Bone marrow (tissue), 2 donors: ENCODE data around the gene BNC2.
"Not testable (repeated sequence)": the region's sequence is repeated elsewhere in the genome, so short reads cannot be mapped to it uniquely, and the experiment has no call there.

Source experiments
- DNase-seq, 2 donors: peaks; one replicate each; lab custom pipeline; 2025; lab: John Stamatoyannopoulos, UW

The BNC2 gene

DNA sequence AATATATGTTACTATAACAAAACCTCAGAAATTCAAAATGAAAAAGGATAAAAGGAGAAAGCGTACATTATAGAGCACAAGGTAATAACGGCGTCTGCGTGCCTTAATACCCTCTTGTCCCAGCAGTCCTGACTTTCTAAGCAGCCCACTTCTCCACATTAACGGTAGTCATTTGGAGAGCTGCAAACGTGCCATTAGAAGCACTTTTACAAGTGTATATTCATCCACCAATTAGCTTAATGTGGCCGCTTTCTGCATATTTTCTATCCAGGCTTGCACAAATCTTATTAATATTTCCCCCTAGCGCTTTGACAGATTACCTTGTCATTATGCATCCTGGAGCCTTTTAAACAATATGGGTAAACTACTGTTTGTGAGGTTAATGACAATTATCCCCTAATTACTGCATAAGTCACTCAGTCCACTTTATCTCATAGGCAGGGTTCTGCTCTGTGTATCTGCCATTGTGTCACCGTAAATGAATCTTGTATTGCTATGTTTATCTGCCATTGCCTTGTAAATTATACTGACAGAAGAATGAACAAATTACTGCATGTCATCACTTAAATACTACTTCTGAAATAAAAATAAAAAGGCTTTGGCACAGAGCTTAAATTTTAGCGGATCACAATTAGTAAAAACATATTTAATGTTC lies 421.3 kb downstream of the BNC2 start:
- DNase-seq: no peak

DNA sequence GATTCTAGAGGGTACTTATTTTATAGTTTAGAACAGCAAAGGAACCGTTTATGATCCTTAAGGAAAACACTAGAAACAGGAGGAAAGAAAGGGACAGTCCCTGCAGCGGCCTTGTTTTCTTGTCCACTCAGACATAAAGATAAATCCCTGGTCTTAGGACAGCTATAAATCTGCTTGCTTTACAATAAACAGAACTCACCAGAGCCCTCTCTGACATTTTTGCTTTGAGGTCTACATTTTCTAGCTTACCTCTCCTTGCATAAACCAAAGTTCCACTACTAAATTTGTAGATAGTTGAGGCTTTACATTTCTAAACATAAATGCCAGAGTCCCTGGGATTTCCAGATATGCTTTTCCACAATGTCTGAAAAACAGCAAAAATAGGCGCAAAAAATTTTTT lies 422.5 kb downstream of the BNC2 start:
- no peak for DNase-seq

DNA sequence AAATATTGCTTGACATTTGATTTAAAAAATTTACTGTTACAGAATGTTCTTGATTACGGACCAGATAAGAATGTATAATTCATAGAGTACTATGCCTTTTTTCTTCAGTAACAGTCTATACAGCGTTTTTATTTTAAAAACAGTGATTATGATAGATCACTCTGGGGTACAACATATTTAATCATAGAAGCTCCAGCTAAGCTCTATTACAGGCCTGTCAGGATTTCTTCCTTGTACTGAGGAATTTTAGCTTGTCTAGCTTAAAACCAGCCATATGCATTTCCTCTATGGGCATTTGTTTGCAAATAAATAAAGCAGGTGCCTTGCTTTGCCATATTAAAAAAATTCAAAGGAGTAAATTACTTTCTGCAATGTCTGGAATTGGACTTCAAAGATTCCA lies 423.8 kb downstream of the BNC2 start:
- no peak for DNase-seq

DNA sequence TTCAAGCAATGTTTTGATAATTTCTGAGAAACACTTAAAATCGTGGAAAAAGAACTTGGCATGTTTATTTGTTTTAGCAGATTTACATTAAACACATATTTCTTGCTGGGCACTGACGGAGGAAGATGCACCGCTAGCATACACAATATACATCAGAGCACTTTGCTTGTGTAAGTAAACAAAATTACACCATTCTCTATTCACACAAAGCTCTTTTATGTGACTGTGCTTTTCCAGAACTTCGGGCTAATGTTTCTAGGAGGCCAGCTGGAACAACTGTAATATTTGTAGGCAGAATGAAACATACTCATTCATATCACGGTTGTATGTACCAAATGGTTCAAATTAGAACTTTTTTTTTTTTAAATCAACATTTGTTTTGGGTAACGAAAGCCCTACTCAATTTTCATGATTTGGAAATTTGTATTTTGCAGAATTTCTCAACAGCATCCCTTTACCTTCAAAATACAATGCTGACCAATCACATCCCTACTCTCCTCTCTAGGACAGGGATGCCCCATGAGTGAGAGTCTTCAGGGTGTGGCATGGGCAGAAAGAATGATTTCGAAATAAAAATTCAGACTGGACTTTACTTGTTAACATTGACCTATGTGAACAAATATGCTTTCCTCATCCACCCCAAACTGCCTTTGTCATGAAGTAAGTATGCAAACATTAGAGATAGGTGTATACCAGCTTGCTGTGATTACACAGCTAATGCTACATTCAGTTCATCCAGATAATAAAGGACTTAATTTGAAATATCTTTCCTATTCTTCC lies 425.1 kb downstream of the BNC2 start:
- no peak for DNase-seq

DNA sequence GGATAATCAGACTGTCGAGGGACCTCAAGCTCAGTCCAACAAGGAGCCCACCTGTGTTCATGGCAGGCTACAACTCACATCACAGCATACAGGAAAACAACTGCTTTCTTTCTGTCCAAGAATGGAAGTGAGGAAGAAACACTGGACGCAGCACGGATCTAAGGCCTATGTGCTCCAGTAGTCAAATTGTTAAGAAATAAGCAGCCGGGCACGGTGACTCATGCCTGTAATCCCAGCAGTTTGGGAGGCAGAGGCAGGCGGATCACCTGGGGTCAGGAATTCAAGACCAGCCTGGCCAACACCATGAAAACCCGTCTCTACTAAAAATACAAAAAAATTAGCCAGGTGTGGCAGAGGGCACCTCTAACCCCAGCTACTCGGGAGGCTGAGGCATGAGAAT lies 427.8 kb downstream of the BNC2 start:
- DNase-seq: no peak

DNA sequence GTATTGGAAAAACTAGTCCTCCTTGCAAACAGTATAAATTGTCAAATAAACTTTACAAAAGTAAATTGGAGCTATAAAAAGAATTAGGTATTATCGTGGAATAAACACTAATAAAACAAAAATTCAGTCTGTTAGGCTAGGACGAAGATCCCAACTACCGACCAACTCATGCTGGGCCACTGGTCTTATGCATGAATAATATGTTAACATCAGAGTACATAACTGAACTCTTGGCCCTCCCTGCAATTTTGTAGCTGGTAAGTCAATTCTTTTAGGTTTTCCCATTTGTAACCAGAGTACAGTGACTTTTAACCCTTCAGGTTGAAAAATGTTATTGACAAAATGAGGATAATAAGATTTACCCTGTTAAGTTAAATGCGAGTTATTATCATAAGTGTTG lies 428.7 kb downstream of the BNC2 start:
- DNase-seq: no peak

DNA sequence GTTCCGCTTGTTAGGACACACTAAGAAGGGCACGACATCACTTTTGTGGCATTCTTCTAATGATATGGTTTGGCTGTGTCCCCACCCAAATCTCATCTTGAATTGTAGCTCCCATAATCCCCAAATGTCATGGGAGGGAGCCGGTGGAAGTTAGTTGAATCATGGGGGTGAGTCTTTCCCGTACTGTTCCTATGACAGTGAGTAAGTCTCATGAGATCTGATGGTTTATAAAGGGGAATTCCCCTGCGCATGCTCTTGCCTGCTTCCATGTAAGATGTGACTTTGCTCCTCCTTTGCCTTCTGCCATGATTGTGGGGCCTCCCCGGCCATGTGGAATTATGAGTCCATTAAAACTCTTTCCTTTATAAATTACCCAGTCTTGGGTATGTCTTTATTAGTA lies 431.6 kb downstream of the BNC2 start:
- DNase-seq: not testable (repeated sequence)

DNA sequence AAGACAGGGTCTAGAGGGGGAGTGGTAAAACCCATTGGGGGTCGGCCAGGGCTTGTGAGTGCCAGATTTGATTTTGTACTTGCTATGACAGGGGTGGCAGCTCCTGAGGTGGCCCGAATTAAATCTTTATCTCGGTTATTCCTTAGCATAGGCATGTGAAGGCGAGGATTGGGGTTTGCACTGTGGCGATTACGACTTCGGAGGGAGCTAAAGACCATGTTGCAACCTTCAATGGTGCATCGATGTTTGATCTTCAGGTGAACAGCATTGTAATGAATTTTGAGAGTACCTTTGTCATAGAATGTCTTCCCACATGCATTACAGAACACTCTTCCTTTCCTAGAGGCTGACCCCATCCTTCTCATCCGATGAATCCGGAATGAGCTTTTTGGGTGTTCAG lies 433.9 kb downstream of the BNC2 start:
- no peak for DNase-seq

DNA sequence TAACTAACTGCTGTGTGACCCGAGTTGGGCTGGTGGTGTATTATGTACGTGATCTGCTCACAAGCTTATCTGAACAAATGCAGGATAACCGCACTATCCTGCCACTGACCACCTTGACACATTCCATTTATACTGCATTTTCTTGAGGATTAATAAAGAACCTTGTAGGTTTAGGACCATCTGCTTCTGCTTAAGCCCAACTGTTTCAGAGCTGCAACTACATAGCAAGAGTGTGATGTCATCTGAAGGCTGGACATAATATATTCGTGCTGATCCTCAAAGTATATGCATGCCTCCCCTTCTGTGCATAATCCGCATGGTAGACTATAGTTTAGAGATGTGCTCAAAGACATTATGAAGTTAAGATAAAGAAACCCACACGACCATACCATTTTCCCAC lies 435.9 kb downstream of the BNC2 start:
- DNase-seq: no peak

DNA sequence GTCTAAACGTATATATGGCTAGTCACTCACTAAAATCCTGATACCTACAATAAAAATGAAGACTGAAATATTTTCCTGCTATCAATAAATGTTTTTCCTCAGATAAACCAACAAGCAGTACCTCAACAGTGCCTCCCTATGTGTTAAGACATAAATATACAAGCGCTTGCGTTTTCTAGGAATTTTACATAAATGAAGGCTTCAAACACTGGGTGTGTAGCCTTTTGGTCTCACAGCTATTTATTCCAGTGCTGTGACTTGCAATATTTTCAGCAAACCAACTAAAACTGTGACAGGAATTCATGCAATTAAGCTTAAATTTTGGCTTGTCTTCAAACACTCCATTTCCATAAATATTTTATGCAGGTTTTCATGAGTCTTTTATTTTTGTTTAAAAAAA lies 437.0 kb downstream of the BNC2 start:
- DNase-seq: no peak

DNA sequence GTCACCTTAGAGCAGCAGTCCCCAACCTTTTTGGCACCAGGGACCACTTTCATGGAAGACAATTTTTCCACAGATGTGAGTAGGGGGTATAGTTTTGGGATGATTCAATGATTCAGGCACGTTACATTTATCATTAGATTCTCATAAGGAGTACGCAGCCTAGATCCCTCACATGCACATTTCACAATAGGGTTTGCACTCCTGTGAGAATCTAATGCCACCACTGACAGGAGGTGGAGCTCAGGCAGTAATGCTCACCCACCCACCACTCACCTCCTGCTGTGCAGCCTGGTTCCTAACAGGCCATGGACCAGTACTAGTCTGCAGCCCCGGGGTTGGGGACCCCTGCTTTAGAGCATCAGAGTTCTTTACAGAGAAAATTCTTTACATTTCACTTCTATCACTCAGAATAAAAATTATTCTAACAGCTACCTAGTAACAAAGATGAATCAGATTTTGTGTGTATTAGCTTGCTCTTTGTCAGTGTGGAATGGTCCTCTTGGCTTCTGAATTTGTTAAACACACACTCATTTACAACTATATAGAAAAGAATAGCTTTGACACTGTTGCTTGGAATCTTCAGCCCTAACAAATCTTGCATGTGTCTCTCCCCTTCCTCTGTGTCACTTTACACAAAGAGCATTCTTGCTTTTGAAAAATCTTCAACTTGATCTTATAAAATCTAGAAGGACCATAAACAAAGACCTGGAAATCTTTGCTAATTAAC lies 438.6 kb downstream of the BNC2 start:
- no peak for DNase-seq

DNA sequence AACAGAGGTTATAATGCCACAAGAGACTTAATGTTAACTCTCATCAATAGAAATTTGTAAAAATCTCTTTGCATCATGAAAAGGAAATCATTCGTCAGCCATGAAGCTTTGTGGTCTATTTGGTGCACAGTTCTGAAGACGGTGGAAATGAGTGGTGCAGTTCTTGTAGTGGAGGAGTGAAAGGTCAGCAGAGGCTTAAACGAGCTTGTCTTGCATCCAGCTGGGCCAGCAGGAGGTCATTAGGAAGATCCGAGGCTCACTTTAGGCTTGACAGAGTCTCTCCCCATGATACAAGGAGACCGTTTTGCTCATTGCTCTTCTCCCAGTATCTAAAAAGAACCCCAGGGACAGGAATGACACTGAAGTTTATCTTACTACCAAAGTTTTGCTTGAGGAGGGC lies 440.8 kb downstream of the BNC2 start:
- DNase-seq: no peak

DNA sequence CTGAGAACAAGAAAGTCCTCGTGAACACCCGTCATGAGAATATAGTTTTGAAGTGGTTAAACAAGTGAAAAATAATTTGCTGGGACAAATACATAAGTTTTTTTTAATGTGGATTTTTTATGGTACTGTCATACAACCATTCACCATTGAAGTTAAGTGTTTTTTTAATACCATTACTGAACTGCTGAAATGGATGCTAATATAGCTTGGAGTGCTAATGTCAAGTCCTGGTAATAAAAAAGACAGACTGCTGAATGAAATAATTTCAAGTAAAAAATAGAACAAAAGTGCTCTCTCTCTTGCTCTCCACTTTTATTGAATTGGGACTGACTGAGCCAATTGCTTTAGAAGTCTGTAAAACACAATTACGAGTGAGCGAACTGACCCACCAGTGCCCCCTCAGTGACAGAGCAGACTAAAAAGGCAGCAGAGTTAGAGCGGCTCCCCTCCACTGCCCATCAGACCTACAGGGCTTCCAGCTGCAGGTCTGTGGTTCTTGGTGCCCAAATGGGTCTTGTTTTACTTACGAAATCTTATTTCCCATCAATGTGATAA lies 442.5 kb downstream of the BNC2 start:
- no peak for DNase-seq

DNA sequence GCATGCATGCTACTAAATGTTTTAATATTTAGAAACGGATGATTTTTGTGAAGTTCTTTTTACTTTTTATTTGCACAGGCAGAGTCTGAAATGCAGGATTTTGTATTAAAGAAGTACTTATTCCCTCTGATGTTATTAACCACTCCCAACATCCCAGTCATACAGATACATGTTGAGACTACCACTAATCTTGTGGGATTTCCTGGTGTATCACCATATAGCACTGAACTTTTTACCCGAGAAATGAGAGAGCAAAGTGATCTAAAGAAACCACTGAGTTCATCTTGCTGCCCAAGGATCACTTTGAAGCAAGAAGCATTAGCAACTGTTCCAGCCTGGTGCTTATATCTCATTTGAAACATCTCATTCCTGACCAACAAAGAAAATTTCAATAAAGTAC lies 443.8 kb downstream of the BNC2 start:
- DNase-seq: no peak

DNA sequence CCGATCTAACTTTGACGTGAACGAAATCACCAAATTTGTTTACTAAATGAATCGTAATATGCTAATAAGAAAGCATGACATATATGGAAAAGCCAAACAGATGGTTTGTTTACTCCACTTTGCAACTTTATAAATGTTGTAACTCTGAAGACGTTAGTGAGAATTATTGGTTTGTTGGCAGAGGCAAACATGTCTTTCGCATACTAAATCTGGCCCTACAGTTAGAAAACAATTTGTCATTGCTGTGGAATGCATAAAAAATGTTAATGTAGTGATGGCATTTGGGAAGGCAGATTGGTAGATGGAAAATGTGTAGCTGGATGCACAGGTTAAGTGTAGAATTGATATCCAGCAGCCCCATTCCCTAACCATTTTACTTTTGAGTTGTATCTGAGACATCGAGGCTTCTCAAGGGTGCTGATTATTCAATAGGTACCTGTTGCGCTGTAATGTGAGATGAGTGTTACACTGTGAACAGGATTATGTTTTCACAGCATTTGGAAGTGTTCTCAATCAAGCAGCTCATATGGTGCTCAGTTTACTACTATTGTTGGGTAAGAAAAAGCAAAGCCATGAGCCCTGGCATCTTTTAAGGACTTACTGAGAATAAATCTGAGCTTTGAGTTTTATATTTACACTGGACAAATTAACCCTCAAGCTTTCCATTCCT lies 444.8 kb downstream of the BNC2 start:
- no peak for DNase-seq

DNA sequence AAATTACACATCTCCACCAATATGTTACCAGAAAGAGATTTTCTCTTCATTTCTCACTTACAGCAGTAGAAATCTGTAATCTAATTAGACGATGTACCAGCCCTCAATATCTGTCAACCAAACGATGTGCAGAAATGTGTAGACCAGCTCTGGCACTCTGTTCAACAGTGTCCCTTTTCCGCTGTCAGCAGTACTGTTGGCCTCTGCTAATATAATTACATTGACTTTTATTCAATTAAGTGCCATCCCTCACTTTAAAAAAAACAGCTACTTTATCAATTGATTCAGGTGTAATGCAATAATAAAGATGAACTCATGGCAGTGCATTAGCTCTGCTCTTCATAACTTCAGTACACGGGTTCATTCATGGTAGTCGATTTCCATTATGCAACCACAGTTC lies 448.4 kb downstream of the BNC2 start:
- no peak for DNase-seq

DNA sequence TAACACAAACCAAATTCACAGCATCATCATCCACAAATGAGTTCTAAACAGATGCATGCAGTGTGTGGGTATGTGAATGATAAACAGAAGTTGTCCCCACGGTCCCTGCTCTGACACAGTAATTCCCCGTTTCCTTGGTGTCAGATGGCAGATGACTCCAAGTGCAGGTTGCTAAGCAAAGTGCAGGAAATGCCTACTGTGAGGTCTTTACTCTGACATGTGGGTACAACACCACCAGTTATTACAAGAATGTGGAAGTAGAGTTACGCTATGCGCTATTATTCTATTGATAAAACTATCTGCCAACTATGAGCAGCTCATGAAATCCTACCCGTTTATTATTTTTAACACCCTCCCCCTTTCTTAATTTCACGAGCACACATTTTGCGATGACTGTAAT lies 448.9 kb downstream of the BNC2 start:
- no peak for DNase-seq

DNA sequence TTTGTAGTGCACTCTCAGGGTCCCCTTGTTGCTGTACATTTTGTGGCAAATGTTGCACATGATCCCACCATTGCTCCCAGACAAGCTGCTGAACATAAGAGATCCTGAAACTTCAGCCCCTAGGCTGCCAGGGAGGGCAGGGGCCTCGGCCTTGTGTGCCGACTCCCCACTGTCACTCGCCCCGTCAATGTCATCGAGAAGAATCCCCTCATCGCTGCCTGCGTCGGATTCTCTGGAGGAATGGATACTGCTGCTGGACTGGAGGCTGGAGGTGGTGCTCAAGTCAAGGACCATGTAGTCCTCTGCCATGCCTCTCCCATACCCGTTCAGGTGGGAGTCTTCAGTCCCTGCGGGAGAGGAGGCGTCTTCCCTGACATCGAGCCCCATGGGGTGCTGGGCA lies 451.3 kb downstream of the BNC2 start:
- no peak for DNase-seq

DNA sequence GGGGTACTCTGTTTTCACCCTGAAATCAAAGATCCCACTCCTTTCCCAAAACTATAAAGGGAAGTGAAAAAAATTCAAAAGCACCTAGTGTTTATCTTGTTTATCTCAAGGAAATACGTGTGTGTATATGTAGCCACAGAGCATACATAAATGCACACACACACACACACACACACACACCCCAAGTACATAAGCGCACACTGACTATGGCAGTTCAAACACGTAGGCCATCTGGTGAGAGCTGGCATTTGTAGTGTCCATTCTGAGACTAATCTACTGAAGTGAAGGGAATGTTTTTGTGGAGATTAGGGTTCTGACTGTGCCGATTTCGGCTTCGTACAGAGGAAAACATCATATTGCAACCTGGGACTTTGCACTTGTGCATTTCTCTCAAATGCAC lies 451.7 kb downstream of the BNC2 start:
- DNase-seq: no peak

DNA sequence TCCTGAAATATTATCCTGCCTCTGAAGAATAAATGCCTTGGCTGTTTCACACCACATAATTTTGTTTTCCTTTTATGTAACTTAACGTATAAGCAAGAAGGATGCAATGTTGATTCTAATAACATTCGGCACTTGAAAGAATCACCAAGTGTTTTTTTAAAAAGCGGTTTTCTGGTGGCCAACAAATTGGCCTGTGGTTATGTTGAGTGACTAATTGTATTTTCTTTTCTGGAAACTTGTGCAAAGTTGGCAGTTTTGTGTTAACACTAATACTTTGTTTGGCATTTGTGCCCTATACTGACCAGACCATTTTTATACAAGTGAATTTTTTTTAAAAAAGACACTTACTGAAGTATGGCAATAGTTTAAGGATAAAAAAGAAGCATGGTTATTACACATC lies 452.7 kb downstream of the BNC2 start:
- DNase-seq: no peak

DNA sequence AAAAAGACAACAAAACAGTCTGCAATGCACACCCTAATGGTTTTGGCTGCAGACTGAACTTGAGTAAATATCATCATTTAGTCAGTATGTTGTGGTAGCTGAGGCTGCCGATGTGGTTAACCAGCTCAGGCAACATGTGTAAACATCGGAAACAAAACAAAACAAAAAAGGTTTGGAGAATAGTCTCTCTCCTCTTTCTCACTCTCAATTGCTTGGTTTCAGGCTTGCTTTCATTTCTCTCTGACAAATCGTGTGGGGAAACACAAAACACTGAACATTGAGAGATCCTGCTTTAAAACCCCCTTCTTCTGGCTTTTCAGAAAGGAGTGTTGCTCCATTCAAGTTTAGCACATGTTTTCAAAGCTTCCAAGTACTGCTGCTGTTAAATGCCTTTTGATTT lies 453.3 kb downstream of the BNC2 start:
- DNase-seq: no peak

DNA sequence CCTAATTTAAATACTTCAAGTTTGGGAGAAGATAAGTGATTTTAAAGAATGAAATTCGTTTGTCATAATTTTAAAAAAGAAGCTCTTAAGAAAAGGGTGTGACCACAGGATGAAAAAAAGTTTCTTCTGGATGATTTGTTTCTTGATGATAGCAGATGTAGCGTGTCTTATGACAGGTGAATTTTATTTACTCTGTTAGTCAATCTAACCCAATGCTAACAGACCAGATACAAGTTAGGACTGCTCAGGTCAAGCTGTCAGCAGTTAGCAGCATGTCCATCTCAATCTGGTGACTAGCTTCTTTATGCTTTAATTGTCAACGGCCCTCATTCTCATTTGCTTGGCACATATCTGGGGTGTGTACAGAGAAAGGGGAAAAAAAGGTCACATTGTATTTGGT lies 456.0 kb downstream of the BNC2 start:
- DNase-seq: no peak
